GM20431 (cell line): Measurements from ENCODE around the gene TBC1D30.

Source experiments
- in situ Hi-C: fragments of 300-500 bp; cut with MseI, MboI; formaldehyde crosslinking; loops from one replicate; pipeline ENCODE4 v1.15.0; 2020; ENCODE audit warnings: low sequenced_read_pairs; ENCODE audit not compliant: unreplicated experiment

Gene TBC1D30

GRCh38 chr12:64858882-64859605 lies 34.6 kb downstream of the TBC1D30 start:
- in situ Hi-C loops = no loop called here

DNA sequence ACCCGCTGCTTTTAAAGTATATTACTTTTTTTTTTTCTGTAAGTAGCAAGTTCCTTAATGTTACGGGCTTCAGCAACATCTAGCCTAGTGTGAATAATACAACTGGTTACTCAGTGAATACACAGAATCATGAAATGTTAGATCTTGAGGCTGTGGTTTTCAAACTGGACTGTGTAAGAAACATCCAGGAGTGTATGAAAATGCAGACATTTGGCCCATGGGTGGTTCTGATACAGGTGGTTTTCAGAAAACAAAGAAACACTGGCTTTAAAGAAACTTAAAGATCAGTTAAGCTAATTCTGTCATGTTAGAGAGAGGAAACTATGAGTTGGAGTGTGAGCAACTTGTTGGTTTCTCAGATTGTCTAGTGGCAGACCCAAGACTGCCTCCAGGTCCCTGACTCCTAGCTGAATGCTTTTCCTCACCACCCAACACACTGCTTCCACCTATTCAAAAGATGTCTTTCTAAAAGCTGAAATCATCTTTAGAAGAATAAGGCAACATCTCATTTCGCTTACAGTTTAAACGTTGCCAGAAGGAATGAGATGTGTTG lies 36.1 kb downstream of the TBC1D30 start:
- in situ Hi-C loops = no loop called here

DNA sequence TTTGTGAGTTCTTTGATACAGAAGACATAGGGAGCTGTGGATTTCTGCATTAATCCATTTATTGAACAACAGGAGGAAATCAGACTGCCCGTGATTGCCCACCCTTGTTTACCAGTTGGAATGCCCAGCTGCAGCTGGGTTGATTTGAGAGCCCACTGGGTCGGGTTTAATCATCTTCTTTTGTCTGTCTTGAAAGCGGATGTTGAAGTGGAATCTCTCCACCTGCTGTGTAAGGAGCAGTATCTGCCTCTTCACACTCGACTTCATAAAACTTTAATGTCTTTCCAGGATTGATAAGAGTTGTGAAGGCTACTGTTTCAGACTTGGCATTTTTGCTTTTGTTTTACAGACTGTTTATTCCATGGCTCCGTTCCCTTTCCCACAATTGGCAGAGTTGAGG lies 39.9 kb downstream of the TBC1D30 start:
- in situ Hi-C loops = no loop called here

DNA sequence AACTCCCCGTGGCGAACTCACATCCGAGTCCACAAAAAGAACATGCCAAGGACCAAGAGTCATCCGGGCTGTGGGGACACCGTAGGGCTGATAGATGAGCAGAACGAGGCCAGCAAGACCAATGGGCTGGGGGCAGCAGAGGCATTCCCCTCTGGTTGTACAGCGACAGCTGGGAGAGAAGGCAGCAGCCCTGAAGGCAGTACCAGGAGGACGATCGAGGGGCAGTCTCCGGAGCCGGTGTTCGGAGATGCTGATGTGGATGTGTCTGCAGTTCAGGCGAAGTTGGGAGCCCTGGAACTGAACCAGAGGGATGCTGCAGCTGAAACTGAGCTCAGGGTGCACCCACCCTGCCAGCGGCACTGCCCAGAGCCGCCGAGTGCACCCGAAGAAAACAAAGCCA lies 50.7 kb downstream of the TBC1D30 start:
- in situ Hi-C loops = loop anchor here (25.0 kb wide), 1 partner anchor 387 kb away; no protein-coding TSS in a partner anchor

GRCh38 chr12:64876388-64877071 lies 52.1 kb downstream of the TBC1D30 start:
- in situ Hi-C loops = loop anchor here (25.0 kb wide), 1 partner anchor 386 kb away; no protein-coding TSS in a partner anchor

- in situ Hi-C loops = loop anchor here (25.0 kb wide), 1 partner anchor 385 kb away; no protein-coding TSS in a partner anchor
These were observed 53.0 kb downstream of the TBC1D30 start for GRCh38 chr12:64877363-64878004.

DNA sequence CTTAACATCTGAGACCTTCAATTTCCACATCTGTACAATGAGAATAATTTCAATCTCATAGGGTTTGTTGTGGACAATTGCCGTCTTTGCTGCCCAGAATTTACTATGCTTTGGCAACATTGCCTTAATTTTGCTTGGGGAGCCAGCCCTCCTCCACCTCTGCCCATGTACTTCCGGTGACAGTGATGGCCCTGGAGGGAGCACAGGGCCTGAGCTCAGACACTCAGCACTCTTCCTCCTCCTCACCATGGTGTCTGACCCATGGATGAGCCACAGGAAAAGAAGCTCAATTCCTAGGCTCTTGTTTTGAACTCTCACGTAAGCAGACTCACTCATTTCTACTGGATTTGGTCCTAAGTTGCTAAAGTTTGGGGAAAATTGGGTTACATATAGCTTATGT lies 58.2 kb downstream of the TBC1D30 start:
- in situ Hi-C loops = loop anchor here (25.0 kb wide), 1 partner anchor 380 kb away; no protein-coding TSS in a partner anchor

DNA sequence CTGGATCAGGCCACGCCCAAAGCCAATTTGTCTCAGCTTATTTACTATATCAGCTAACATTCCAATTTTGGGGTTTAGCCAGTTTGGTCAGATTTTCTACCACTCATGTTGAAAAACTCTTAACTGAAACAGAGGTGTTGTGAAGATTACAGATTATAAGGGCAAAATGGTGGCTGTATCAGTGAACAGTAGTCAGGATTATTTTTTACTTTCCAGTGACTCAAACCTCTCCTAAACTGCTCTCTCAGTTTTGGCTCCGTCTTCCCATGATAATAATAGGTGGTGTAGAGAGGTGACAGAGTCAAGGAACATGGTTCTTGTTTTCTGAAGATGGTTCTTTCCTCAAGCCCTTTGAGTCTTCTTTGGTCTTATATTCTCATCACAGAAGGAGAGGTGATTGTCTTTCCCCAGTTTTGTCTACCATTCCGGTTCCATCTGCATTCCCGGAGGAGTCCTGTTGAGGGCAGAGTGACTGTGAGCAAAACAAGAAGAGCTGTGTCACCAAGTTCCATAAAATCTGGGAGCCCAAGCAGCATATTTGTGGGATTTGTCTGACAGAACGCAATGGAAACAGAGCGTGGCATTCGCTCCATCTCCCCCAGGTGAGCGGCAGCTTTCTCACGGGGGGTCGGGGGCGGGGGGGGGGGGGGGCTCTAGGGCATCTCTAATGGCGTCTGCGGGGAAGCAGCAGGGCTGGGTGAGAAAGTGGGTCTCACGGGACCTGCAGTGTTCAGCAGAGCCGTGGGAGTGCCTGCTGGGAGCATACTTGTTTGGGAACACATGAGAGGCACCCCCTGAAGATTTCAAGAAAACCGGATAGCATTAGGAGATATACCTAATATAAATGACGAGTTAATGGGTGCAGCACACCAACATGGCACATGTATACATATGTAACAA lies 59.1 kb downstream of the TBC1D30 start:
- in situ Hi-C loops = loop anchor here (25.0 kb wide), 1 partner anchor 379 kb away; no protein-coding TSS in a partner anchor

DNA sequence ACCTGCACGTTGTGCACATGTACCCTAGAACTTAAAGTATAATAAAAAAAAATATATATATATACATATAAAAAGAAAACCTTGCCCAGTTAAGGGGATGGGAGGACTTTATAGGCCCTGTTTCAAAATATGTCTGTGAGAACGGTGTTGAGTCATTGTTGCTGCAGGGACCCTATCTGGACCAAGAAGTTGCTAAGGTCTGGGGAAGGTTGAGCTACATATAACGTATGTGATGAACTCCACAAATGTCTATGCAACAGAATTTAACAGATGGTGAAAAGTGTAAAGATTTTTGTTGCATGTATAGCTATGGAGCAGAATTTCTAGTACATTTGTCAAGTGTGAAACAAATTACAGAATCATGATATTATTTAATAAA lies 59.7 kb downstream of the TBC1D30 start:
- in situ Hi-C loops = loop anchor here (25.0 kb wide), 1 partner anchor 378 kb away; no protein-coding TSS in a partner anchor

DNA sequence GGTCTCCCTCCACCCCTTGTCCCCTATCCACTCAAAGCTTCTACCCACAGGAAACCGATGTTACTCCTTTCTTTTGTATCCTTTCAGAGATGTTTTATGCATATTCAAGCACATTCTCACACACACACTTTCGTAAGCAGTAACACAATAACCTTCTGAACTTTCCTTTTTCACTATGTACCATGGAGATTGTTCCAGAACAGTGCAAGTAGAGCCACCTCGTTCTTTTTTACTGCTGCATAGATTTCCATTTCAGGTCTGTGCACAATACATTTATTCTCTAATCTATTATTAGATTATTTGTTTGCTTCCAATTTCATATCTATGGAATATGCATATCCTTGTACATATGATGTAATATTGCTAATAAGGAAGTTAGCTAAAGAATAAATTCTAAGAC lies 60.3 kb downstream of the TBC1D30 start:
- in situ Hi-C loops = loop anchor here (25.0 kb wide), 1 partner anchor 378 kb away; no protein-coding TSS in a partner anchor

DNA sequence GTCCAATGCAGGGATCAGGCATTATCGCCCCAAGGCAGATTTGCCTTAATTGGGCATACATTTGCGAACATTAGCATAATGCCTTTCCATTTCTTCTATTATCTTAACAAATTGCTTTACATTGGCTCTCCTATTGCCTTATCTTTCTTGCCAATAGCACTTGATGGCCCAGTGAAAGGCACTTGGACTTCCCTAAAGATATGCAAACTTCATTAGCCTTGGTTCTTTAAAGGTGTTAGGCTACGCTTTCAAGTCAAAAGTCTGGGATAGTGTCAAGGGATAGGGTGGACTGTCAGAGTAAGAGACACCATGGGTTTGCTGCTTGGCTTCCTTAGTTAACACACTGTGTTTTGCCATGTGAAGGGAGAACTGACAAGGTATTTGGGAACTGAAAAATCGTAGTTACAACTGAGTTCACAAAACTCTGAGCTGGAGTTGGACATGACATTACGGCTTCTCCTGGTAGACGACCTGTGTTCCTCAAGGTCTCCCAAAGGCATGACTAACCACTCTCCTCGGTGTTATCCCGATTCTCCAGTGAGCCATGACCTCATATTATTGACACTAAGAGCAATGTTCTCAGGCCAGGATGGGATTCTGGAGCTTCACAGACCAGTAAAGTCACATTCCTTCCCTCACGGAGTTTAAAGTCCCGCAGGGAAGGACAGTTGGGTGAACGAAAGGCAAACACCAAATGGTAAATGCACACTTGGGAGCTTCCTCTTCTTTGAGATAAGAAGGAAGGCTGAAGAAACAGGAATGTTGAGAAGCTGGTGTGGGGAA lies 65.2 kb downstream of the TBC1D30 start:
- in situ Hi-C loops = loop anchor here (10.0 to 25.0 kb wide), 2 partner anchors 373 to 1215 kb away; no protein-coding TSS in a partner anchor

DNA sequence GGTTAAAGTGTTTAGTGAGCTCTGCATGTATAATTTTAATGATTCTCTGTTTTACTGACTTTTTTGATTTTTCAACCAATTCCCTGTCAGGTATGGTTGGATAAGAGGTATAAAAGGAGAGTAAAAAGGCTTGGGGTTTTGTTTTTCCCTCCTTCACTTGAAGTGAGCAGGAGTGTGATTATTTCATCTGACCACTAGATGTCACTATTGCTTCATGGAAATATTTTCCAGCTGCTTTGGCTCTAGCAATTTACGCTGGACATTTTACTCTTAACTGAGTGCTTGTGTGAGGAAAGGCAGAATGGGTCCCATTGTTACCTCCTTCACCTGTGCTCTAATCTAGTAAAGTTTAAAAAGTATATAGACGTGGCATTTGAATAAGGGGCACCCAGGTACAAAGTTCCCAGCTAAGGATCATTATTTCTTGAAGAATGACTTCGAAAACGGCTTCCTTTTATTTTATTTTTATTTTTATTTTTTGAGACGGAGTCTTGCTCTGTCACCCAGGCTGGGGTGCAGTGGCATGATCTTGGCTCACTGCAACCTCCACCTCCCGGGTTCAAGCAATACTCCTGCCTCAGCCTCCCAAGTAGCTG lies 66.5 kb downstream of the TBC1D30 start:
- in situ Hi-C loops = loop anchor here (10.0 to 25.0 kb wide), 2 partner anchors 371 to 1214 kb away; no protein-coding TSS in a partner anchor

- in situ Hi-C loops = loop anchor here (10.0 to 25.0 kb wide), 2 partner anchors 371 to 1213 kb away; no protein-coding TSS in a partner anchor
These were observed 67.2 kb downstream of the TBC1D30 start for GRCh38 chr12:64891629-64892028.

- in situ Hi-C loops = loop anchor here (10.0 to 25.0 kb wide), 2 partner anchors 370 to 1212 kb away; no protein-coding TSS in a partner anchor
These were observed 68.1 kb downstream of the TBC1D30 start for GRCh38 chr12:64892561-64892960.

DNA sequence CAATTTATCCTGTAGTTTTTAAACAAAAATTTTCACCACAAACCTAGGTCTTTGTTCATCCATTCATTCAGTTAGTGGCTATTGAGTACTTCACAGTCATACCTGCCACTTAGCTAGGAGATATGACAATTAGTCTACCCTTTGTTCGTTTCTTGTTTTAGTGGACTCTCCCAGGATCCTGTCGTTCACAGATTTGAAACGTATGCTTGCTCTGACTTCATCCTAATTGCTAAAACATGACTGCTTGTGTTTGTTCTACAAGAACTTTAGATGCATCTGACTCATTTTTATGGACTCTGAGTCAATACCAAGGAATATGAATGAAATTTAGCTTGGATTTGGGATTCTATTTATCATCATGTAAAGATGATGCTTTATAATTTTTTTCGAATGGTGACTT lies 69.5 kb downstream of the TBC1D30 start:
- in situ Hi-C loops = loop anchor here (10.0 to 25.0 kb wide), 2 partner anchors 368 to 1211 kb away; no protein-coding TSS in a partner anchor

DNA sequence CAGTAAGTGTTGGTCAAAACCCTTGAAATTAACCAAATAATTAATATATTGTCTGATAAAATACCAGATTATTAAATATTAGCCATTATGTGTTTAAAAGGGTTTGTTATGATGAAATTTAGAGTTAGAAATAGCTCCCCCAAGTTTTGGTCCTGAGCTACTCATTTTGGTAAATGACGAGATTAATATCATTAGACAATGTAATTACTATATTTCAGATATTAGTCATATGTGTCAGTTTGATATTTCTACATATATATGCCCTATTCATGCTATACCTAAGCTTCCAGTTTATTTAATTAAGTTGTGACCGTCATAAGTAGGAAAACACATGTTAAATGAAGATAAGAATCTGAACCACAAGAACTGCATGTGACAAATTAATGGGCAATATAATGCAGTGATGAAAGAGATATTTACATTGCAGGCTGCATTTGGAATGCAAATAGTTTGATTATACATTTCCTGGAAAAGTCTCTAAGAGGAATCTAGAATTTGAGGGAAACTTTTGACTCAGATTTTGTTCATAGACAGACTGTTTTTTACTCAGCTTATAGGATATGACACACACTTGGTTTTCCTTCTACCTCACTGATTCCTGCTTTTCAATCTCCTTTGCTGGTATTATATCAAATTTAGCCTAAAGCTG lies 70.5 kb downstream of the TBC1D30 start:
- in situ Hi-C loops = loop anchor here (10.0 to 25.0 kb wide), 2 partner anchors 367 to 1210 kb away; no protein-coding TSS in a partner anchor

- in situ Hi-C loops = loop anchor here (10.0 to 25.0 kb wide), 2 partner anchors 367 to 1209 kb away; no protein-coding TSS in a partner anchor
These were observed 71.1 kb downstream of the TBC1D30 start for GRCh38 chr12:64895526-64895925.
